GM19023 (cell line): ENCODE measurements around the gene ACAA1.
"Not testable (repeated sequence)": the region's sequence is repeated elsewhere in the genome, so short reads cannot be mapped to it uniquely, and the experiment has no call there.

ENCODE experiments used
- ATAC-seq: cut with Tn5 transposase; IDR thresholded peaks from one replicate; pipeline ENCODE4 v1.9.1; 2021; ENCODE audit warnings: mild to moderate bottlenecking, moderate library complexity; ENCODE audit not compliant: unreplicated experiment

The ACAA1 gene

GRCh38 chr3:38136777-38137614, at the start of gene ACAA1:
ACAA1 (minus strand) TSS chr3:38137127; CDS start chr3:38137035, 92 bp downstream.
- peak; percentile 87 for ATAC-seq

GRCh38 chr3:38177181-38177580, 40.3 kb upstream of the ACAA1 start:
- no peak for ATAC-seq

GRCh38 chr3:38173834-38174418, 37.0 kb upstream of the ACAA1 start:
- peak; percentile 38 for ATAC-seq

DNA sequence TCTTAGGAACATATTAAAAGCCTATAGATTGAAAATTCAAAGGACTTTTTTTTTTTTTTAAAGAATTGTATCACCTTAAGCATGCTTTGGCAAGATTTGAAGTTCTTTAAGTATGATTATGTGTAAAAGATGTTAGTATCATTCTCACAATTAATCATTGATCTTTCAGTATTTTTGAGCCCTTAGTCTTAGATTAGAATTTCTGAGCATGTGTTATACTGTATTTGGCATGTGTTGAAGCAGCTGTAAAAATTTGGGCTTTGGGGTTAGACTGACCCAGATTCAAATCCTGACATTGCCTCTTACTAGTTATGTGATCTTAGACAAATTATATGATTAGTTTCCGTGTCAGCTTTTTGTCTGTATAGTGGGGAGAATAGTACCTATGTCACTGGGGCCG, 34.7 kb upstream of the ACAA1 start:
- no peak for ATAC-seq

- ATAC-seq = no peak
These were observed 33.8 kb upstream of the ACAA1 start for GRCh38 chr3:38170722-38171121.

- ATAC-seq = no peak
These were observed 32.0 kb upstream of the ACAA1 start for GRCh38 chr3:38169027-38169317.

DNA sequence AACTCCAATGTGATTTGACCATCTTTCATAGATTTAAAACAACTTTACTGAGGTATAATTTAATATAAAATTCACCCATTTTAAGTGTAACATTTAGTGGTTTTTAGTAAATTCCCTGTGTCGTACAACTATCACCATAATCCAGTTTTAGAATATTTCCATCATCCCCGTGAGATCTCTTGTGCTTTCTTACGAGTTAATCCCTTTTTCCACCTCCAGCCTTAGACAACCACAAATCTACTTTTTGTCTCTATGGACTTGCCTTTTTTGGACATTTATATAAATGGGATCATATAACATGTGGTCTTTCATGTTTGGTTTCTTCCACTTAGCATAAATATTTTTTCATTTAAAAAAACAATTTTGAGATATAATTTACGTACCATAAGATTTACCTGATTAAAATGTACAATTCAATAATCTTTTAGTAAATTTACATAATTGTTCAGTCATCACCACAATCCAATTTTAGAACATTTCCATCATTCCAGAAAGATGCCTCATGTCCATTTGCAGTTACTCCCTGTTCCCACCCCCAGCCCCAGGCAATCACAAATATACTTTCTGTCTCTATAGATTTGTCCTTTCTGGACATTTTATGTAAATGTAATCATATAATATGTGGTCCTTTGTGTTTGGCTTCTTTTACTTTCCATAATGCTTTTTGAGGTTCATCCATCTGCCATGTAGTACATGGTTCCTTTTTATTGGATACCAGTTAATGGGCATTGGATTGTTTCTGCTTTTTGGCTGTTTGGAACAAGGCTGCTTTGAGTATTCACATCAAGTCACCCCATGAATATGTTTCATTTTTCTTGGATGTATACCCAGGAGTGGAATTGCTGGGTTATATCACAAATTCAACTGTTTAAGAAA, 31.5 kb upstream of the ACAA1 start:
- no peak for ATAC-seq

DNA sequence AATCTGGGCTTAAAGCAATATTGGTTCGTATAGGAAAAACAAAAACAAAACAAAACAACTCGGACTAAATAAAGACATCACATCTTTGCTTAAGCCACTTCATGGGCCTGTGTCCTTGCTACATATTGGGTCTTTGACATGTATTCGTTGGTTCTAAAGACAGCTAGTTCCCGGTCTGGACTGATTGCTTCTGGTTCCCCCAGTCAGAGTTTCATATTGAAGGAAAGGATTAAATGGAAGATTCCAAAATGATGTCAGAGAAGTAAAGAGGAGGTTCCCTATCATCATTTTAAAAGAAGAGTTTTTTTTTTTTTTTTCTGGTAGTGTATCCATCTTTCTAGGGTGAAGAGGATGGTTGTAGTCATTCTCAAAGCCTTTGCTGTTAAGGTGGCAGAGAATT, 30.7 kb upstream of the ACAA1 start:
- ATAC-seq = no peak

DNA sequence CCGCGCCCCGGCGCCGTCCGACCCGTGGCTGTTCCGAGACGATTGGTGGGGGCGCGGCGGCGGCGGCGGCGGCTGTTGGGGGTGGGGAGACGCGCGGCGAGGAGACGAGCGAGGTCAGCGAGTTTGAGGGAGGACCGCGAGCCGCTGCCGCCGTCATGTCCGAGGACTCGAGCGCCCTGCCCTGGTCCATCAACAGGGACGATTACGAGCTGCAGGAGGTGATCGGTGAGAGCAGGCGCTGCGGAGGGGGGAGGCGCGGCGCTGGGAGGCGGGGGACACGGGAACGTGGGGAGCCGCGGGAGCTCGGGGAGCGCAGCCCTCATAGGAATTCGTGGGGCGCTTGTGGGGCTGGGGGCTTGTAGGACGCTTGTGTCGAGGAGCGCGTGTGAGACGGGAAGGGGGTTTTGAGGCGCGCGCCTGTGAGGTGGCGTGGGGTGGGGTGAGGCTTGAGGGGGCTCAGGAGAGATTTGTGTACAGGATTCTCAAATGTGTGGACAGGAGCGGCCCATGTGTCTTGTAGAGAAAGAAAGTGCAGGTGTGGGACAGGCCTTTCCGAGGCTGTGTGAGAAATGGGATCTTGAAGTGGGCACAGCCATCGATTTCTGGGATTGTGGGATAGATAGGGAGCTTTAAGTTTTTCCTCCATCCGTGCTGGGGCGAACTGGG, 28.9 kb upstream of the ACAA1 start:
- no peak for ATAC-seq

DNA sequence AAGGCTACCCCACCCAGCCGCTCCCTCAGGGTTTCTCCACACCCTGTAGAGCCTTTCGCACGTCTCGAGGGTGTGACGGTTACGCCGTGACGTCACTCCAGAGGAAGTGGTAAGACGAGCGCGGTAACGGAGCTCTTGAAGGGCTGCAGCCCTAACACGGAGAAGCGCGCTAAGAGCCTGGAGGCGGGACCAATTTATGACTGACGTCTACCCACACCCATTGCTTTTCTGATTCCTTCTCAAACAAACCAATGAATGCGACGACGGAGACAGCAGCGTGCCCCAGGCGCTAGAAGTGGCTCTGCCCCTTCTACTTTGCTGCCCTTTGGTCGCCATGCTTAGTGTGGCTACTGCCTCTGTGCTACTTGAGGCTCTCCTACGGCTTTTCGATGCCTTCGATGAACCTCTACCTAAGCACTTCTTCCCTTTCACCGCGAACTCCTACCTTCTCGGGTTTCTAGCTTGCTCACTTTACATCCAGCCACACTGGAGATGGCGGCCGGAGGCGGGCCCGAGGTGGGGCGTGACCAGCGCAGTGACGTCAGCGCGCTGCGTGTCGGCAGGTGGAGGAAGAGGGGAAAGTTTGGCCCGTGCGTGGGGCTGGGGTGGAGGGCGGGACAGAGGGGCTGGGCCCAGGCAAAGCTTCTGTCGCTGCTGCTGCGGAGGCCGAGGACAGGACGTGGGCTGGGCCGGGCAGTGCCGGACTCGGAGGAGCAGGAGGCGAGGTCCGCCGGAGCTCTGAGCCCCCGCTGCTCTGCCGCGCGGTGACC, 28.2 kb upstream of the ACAA1 start, which contains the start of gene OXSR1:
Gene OXSR1, plus strand, starts transcription at position 586 of the 770 bp plus-strand sequence. CDS start 340 bp downstream, outside the sequence.
- peak; percentile 90 for ATAC-seq

DNA sequence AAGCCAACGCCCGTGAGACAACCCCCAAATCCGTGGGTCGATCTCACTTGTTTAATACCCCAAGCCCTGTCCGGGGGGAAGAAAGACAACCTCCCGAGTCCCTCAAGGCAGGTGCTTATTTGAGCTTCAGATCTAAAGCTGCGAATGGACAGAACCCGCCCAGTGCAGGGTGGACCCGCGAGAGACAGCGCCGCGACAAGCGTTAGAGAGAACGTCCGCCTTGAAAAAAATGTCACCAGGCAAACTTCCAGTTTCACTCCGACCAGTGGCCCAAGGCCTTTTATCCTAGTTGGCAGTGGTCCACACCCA, 27.7 kb upstream of the ACAA1 start:
- ATAC-seq = peak; percentile 17

DNA sequence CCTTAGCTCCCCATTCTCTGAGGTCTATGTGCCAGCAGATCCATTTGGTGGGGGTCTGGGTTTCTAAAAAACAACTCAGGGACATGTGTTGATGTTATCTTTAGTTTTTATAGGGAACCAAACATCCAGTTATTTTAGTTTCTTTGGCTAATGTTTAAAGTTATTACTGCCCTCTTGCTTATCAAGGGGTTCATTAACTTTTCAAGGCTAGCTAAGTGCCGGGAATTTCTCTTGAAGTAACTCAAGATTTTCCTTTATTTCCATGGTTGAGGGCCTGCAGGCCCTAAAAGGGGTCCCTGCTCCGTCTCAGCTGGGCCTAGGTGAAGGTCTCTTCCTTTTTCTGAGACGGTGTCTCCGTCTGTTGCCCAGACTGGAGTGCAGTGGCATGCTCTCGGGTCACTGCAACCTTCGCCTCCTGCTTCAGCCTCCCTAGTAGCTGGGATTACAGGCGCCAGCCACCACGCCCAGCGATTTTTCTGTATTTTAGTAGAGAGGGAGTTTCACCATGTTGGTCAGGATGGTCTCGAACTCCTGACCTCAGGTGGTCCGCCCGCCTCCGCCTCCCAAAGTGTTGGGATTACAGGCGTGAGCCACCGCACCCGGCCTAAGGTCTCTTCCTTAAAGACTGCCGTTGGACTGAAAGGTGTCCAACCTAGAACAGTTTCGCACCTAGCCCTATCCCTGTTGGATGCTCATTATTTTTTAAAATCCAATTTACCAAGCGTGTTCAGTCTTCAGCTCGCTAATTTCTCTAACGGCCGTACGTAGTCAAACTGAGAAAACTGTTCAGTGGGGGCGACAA, 27.1 kb upstream of the ACAA1 start:
- ATAC-seq = no peak

GRCh38 chr3:38163117-38163840, 26.4 kb upstream of the ACAA1 start:
- ATAC-seq = no peak

DNA sequence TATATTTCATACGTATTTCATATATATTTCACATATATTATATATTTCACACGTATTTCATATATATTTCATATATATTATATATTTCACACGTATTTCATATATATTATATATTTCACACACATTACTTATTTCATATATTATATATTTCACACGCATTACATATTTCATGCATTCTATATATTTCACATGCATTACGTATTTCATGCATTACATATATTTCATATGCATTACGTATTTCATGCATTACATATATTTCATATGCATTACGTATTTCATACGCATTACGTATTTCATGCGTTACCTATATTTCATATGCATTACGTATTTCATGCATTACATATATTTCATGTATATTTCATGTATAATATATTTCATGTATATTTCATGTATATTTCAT, 23.8 kb upstream of the ACAA1 start:
- not testable (repeated sequence) for ATAC-seq

GRCh38 chr3:38158472-38158871, 21.5 kb upstream of the ACAA1 start:
- ATAC-seq = no peak

DNA sequence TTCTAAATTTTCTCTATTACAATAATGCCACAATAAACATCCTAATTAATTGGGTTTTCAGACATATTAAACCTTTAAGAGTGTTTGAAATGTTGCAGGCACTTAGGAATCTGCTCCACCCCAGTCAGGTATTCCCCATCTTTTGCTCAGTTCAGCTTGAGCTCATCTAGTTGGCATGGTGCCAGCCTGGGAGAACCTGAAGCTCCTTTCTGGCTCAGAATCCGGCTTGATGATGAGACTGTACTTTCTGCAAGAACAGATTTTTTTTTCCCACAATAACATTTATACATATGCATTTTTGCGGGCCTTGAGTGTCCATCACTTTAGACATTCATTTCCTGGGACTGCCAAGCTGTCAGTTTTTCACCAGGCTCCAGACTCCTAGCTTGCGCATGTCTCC, 20.7 kb upstream of the ACAA1 start:
- ATAC-seq = no peak

- no peak for ATAC-seq
These were observed 20.2 kb upstream of the ACAA1 start for GRCh38 chr3:38157117-38157516.

DNA sequence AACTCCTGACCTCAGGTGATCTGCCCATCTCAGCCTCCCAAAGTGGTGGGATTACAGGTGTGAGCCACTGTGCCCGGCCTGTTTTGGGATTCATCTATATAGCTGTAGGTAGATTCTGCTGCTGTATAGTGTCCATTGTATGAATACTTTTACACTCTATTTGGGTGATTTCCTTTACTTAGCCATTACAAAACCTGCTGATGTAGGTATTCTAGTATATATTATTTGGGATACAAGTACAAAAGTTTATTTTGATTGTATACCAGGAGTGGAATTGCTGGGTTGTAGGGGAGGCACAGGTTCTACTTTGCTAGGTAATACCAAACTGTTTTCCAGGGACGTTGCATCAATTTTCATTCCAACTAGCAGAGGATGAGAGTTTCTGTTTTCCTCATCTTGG, 18.9 kb upstream of the ACAA1 start:
- ATAC-seq = no peak

- no peak for ATAC-seq
These were observed 17.8 kb upstream of the ACAA1 start for GRCh38 chr3:38154625-38155255.
